ENCODE data around the gene DHDH.

Gene DHDH

GRCh38 chr19:48943081-48943480, 9.6 kb downstream of the DHDH start:
- H3K27me3 ChIP-seq: no peaks in the 10 kb centered on the region
- H3K36me3 ChIP-seq: no peaks in the 10 kb centered on the region
- H3K9me3 ChIP-seq: no peaks in the 10 kb centered on the region
- H3K4me3 ChIP-seq (ENCODE audit: low read depth in 1 of 2, low read length in 1 of 2): no peak overlapping the region
- H3K4me1 ChIP-seq (ENCODE audit: control insufficient read depth in 1 of 2, insufficient read depth in 1 of 2, low read depth in 1 of 2, low read length in 1 of 2): no peaks in the 10 kb centered on the region
- no peak overlapping the region for H3K27ac ChIP-seq
- no peak for TF ChIP-seq CTCF (IDR thresholded peaks at IDR 0.05)

- H3K27me3 ChIP-seq: no peaks in the 10 kb centered on the region
- no peaks in the 10 kb centered on the region for H3K4me1 ChIP-seq (ENCODE audit: control insufficient read depth in 1 of 2, insufficient read depth in 1 of 2, low read depth in 1 of 2, low read length in 1 of 2)
- H3K27ac ChIP-seq: no peak overlapping the region
- no peak for TF ChIP-seq CTCF (IDR thresholded peaks at IDR 0.05)
- H3K9me3 ChIP-seq: no peaks in the 10 kb centered on the region
- no peaks in the 10 kb centered on the region for H3K36me3 ChIP-seq
- no peak overlapping the region for H3K4me3 ChIP-seq (ENCODE audit: low read depth in 1 of 2, low read length in 1 of 2)
Measured at GRCh38 chr19:48945415-48945814, 11.9 kb downstream of the DHDH start.

GRCh38 chr19:48945817-48946216, 12.3 kb downstream of the DHDH start:
- no peaks in the 10 kb centered on the region for H3K4me1 ChIP-seq (ENCODE audit: control insufficient read depth in 1 of 2, insufficient read depth in 1 of 2, low read depth in 1 of 2, low read length in 1 of 2)

GRCh38 chr19:48946463-48947257, 13.2 kb downstream of the DHDH start:
- H3K4me1 ChIP-seq (ENCODE audit: control insufficient read depth in 1 of 2, insufficient read depth in 1 of 2, low read depth in 1 of 2, low read length in 1 of 2): no peaks in the 10 kb centered on the region
- H3K4me3 ChIP-seq (ENCODE audit: low read depth in 1 of 2, low read length in 1 of 2): no peak overlapping the region
- H3K36me3 ChIP-seq: no peaks in the 10 kb centered on the region
- no peak for TF ChIP-seq CTCF (IDR thresholded peaks at IDR 0.05)
- H3K9me3 ChIP-seq: no peaks in the 10 kb centered on the region
- H3K27ac ChIP-seq: no peak overlapping the region
- H3K27me3 ChIP-seq: no peaks in the 10 kb centered on the region

More at GRCh38 chr19:48945817-48946216, 12.3 kb downstream of the DHDH start:
- no peak overlapping the region for H3K4me3 ChIP-seq (ENCODE audit: low read depth in 1 of 2, low read length in 1 of 2)
- H3K27ac ChIP-seq: no peak overlapping the region
- H3K27me3 ChIP-seq: no peaks in the 10 kb centered on the region
- H3K9me3 ChIP-seq: no peaks in the 10 kb centered on the region
- TF ChIP-seq CTCF (IDR thresholded peaks at IDR 0.05): no peak
- H3K36me3 ChIP-seq: no peaks in the 10 kb centered on the region

GRCh38 chr19:48947258-48947542, 13.7 kb downstream of the DHDH start:
- Histone ChIP-seq H3K4me3 (ENCODE audit: low read depth in 1 of 2, low read length in 1 of 2) (no peak overlapping the region), H3K27ac (no peak overlapping the region), H3K4me1 (ENCODE audit: control insufficient read depth in 1 of 2, insufficient read depth in 1 of 2, low read depth in 1 of 2, low read length in 1 of 2) (no peaks in the 10 kb centered on the region), H3K9me3 (no peaks in the 10 kb centered on the region), H3K36me3 (no peaks in the 10 kb centered on the region), H3K27me3 (no peaks in the 10 kb centered on the region)
- no peak for TF ChIP-seq CTCF (IDR thresholded peaks at IDR 0.05)
